Mesothelial cell of epicardium (in vitro differentiated cells): Measurements from ENCODE around the gene CENPM. TPM values are rescaled to one million over a fixed set of nuclear protein-coding genes. Genes with fewer than 3 reads are reported as not detected.
A peak's percentile ranks its signal among the peaks of the same experiment; 100 is the strongest.
"Not testable (repeated sequence)": the region's sequence is repeated elsewhere in the genome, so short reads cannot be mapped to it uniquely, and the experiment has no call there.

Experiments
- DNase-seq, 2 experiments: peaks; one replicate each; pipeline ENCODE4 v3.0.0; 2021; ENCODE audit warnings: low spot score in 2 of 2; ENCODE audit not compliant: unreplicated experiment in 2 of 2
- H3K27ac Mint-ChIP-seq: 2 replicates; pipeline ENCODE4 v1.8.0; 2021; ENCODE audit warnings: mixed read lengths
- H3K27me3 Mint-ChIP-seq: 2 replicates; pipeline ENCODE4 v1.8.0; 2021; ENCODE audit warnings: low read depth, mixed read lengths
- H3K36me3 Mint-ChIP-seq: 2 replicates; pipeline ENCODE4 v1.8.0; 2021; ENCODE audit warnings: mixed read lengths
- H3K4me1 Mint-ChIP-seq: 2 replicates; pipeline ENCODE4 v1.8.0; 2021; ENCODE audit warnings: mixed read lengths
- H3K4me3 Mint-ChIP-seq: 2 replicates; pipeline ENCODE4 v1.8.0; 2021; ENCODE audit warnings: mild to moderate bottlenecking, moderate library complexity, mixed read lengths
- H3K9me3 Mint-ChIP-seq: 2 replicates; pipeline ENCODE4 v1.8.0; 2021; ENCODE audit warnings: mixed read lengths
- CTCF ChIP-seq: fragments of 200-600 bp; sonication (generic); IDR thresholded peaks from one replicate; pipeline ENCODE4 v1.5.0; 2021; ENCODE audit warnings: antibody characterized with exemption; ENCODE audit not compliant: unreplicated experiment
- total RNA-seq: library from RNA; stranded (reverse); gene quantifications from 3 replicates; pipeline ENCODE4 v1.2.1, GENCODE V29; 2021

CENPM gene
- total RNA-seq, 1 donor from 2014 or later = 13.3 TPM

- Mint-ChIP-seq H3K4me3 (no peak overlapping the region), H3K4me1 (peaks cover 13% of the 10 kb centered on the region), H3K27ac (no peak overlapping the region), H3K9me3 (no peaks in the 10 kb centered on the region), H3K27me3 (no peaks in the 10 kb centered on the region), H3K36me3 (no peaks in the 10 kb centered on the region)
- no peak for DNase-seq
- TF ChIP-seq CTCF = no peak
Measured at GRCh38 chr22:41963453-41964111, 16.6 kb upstream of the CENPM start.

DNA sequence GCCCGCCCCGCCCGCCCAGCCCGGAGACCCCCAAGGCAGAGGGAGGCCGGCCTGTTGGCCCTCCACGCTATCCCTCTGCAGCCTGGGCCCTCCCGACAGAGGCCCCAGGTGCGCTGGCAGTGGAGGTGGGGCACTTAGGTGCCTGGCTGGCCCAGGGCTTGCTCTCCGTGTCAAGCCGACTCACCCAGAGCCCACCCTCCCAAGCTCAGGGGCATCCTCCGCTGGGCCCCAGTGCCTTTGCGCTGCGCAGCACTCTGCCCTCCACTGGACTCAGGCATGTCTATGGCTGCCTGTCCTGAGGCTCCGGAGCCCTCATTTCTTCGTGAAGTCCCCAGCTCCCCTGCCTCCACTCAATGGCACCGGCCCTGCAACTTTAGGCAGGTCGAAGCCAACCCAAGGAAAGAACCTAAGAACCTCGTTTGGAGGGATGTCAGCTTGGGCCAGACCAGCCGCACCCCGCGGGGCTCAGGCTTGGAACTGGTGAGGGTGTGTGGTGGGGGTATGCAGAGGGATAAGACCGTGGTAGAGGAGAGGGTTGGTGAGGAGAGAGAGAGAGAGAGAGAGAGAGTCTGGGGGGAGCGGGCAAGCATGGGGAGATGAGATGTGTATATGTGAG lies 11.1 kb upstream of the CENPM start:
- Mint-ChIP-seq H3K4me1 (peaks cover 16% of the 10 kb centered on the region), H3K4me3 (peak overlapping the region; percentile 6), H3K27me3 (peaks cover 2% of the 10 kb centered on the region), H3K9me3 (no peaks in the 10 kb centered on the region), H3K27ac (no peak overlapping the region), H3K36me3 (no peaks in the 10 kb centered on the region)
- no peak for DNase-seq
- TF ChIP-seq CTCF = peak; percentile 58

GRCh38 chr22:41952713-41953112 lies 5.8 kb upstream of the CENPM start:
- no peak for DNase-seq
- Mint-ChIP-seq H3K36me3 (no peaks in the 10 kb centered on the region), H3K27me3 (peaks cover 2% of the 10 kb centered on the region), H3K27ac (no peak overlapping the region), H3K9me3 (no peaks in the 10 kb centered on the region), H3K4me3 (no peak overlapping the region), H3K4me1 (peaks cover 16% of the 10 kb centered on the region)
- no peak for TF ChIP-seq CTCF

DNA sequence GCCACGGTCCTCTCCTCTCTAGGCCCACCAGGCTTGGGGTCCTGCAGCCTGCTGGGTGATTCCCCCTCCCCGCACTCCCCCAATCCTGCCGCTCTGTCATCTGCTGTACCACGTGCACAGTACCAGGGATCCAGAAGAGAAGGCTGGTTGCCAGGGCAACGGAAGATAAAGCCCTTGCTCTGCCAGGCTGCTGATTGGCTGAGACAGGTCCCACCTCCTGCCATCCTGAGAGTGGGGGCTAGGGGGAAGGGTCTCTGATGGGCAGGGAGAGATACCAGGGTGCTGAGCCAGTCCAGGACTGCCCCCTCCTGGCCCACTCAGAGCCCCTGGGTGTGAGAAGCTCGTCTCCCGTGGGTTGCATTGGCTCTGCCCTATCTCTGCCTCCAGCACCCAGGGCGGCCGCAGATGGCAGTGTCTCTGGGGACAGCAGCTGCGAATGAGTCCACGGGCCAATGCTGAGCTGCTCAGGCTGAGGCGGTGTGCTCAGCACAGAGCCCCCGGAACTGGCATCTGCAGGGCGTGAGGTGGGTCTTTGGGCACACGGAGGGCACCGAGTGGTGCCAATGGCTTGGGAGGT lies 5.0 kb upstream of the CENPM start, which contains the start of gene SMIM45:
SMIM45 (plus strand) TSS at position 253 of the 577 bp plus-strand sequence.
- no peak for DNase-seq
- no peaks in the 10 kb centered on the region for H3K36me3 Mint-ChIP-seq
- no peak within 1 kb of the TSS for H3K4me3 Mint-ChIP-seq
- no peak within 1 kb of the TSS for H3K27ac Mint-ChIP-seq
- no peaks in the 10 kb centered on the region for H3K27me3 Mint-ChIP-seq
- no peak for TF ChIP-seq CTCF
- no peaks in the 10 kb centered on the region for H3K9me3 Mint-ChIP-seq
- peaks cover 17% of the 10 kb centered on the region for H3K4me1 Mint-ChIP-seq

- Mint-ChIP-seq H3K27ac (no peak overlapping the region), H3K4me3 (no peak overlapping the region), H3K36me3 (peaks cover 1% of the 10 kb centered on the region), H3K9me3 (no peaks in the 10 kb centered on the region), H3K4me1 (peaks cover 25% of the 10 kb centered on the region), H3K27me3 (no peaks in the 10 kb centered on the region)
- no peak for TF ChIP-seq CTCF
- no peak for DNase-seq
Measured at GRCh38 chr22:41949297-41949965, 2.5 kb upstream of the CENPM start.

DNA sequence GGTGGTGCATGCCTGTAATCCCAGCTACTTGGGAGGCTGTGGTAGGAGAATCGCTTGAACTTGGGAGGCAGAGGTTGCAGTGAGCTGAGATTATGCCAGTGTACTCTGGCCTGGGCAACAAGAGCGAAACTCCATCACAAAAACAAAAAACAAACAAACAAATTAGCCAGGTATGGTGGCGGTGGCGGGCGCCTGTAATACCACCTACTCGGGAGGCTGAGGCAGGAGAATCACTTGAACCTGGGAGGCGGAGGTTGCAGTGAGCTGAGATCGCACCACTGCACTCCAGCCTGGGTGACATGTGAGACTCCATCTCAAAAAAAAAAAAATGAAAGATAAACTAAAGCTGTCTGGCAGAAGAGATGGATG lies 2.0 kb upstream of the CENPM start:
- not testable (repeated sequence) for H3K27me3 Mint-ChIP-seq, DNase-seq, H3K4me3 Mint-ChIP-seq, H3K36me3 Mint-ChIP-seq, H3K27ac Mint-ChIP-seq, H3K9me3 Mint-ChIP-seq
- peaks cover 25% of the 10 kb centered on the region for H3K4me1 Mint-ChIP-seq
